GM23338 (cell line): ENCODE data around the gene SLC9C2. TPM values are rescaled to one million over a fixed set of nuclear protein-coding genes. Genes with fewer than 3 reads are reported as not detected.

ENCODE experiments used
- ATAC-seq: fragments of 200-7000 bp; cut with Tn5 transposase; 3 replicates; pipeline ENCODE4 v1.9.1; 2020
- DNase-seq: peaks from one replicate; pipeline ENCODE4 v3.0.0-alpha.2; 2015; ENCODE audit warnings: low spot score
- H2AFZ ChIP-seq: fragments of 200-600 bp; sonication (generic); 2 replicates; pipeline ENCODE4 v1.8.0; 2016; ENCODE audit warnings: antibody characterized with exemption, mild to moderate bottlenecking, moderate library complexity
- H3F3A ChIP-seq: fragments of 200-600 bp; sonication (generic); replicated peaks from 2 replicates; pipeline ENCODE4 v1.8.0; 2017; ENCODE audit warnings: antibody characterized with exemption, mixed run types, low read depth
- H3K27ac ChIP-seq: fragments of 200-600 bp; sonication (generic); 2 replicates; pipeline ENCODE4 v1.6.1; 2016; ENCODE audit warnings: low read depth
- H3K27me3 ChIP-seq: fragments of 200-600 bp; sonication (generic); 2 replicates; pipeline ENCODE4 v1.8.0; 2016; ENCODE audit warnings: mild to moderate bottlenecking, mixed run types, moderate library complexity; ENCODE audit not compliant: insufficient read depth
- H3K36me3 ChIP-seq: fragments of 200-600 bp; sonication (generic); 2 replicates; pipeline ENCODE4 v1.8.0; 2016; ENCODE audit warnings: mild to moderate bottlenecking; ENCODE audit not compliant: insufficient read depth
- H3K4me1 ChIP-seq: fragments of 200-600 bp; sonication (generic); 2 replicates; pipeline ENCODE4 v1.8.0; 2016; ENCODE audit warnings: mild to moderate bottlenecking, moderate library complexity; ENCODE audit not compliant: insufficient read depth
- H3K4me2 ChIP-seq: fragments of 200-600 bp; sonication (generic); 2 replicates; pipeline ENCODE4 v1.7.1; 2017; ENCODE audit warnings: mixed run types
- H3K4me3 ChIP-seq: fragments of 200-600 bp; sonication (generic); 2 replicates; pipeline ENCODE4 v1.6.1; 2016; ENCODE audit warnings: mixed run types
- H3K79me2 ChIP-seq: fragments of 200-600 bp; sonication (generic); replicated peaks from 2 replicates; pipeline ENCODE4 v1.8.0; 2017; ENCODE audit warnings: mild to moderate bottlenecking; ENCODE audit not compliant: insufficient read depth
- H3K9me2 ChIP-seq: fragments of 200-600 bp; sonication (generic); 2 replicates; pipeline ENCODE4 v1.8.0; 2017; ENCODE audit not compliant: insufficient read depth
- H4K20me1 ChIP-seq: fragments of 200-600 bp; sonication (generic); replicated peaks from 2 replicates; pipeline ENCODE4 v1.8.0; 2017; ENCODE audit warnings: mild to moderate bottlenecking; ENCODE audit not compliant: insufficient read depth
- H3K27ac Mint-ChIP-seq: 2 replicates; pipeline ENCODE4 v1.8.0; 2020; ENCODE audit warnings: inconsistent platforms, mild to moderate bottlenecking, moderate library complexity, mixed read lengths
- H3K27me3 Mint-ChIP-seq: 3 replicates; pipeline ENCODE4 v1.8.0; 2022; ENCODE audit warnings: low read depth, mild to moderate bottlenecking, moderate library complexity, mixed read lengths, inconsistent platforms; ENCODE audit not compliant: insufficient read depth, poor library complexity
- H3K36me3 Mint-ChIP-seq: 3 replicates; pipeline ENCODE4 v1.8.0; 2021; ENCODE audit warnings: low read depth, mild to moderate bottlenecking, inconsistent platforms, moderate library complexity, mixed read lengths
- H3K4me1 Mint-ChIP-seq: 3 replicates; pipeline ENCODE4 v1.8.0; 2020; ENCODE audit warnings: mild to moderate bottlenecking, inconsistent platforms, mixed read lengths
- H3K4me3 Mint-ChIP-seq: 3 replicates; pipeline ENCODE4 v1.8.0; 2021; ENCODE audit warnings: moderate library complexity, mild to moderate bottlenecking, inconsistent platforms, mixed read lengths
- H3K9me3 Mint-ChIP-seq: 3 replicates; pipeline ENCODE4 v1.8.0; 2020; ENCODE audit warnings: moderate library complexity, mild to moderate bottlenecking, inconsistent platforms, mixed read lengths
- CREB1 ChIP-seq: fragments of 250-450 bp; sonication (Bioruptor Pico); IDR thresholded peaks from 2 replicates; pipeline ENCODE4 v1.5.0; 2020; ENCODE audit warnings: low read depth, mild to moderate bottlenecking, moderate library complexity
- CTCF ChIP-seq, 2 experiments: fragments of 200-600 bp in 1 of 2; sonication (generic) in 1 of 2; conservative IDR thresholded peaks; 2 replicates each; pipeline versions ENCODE4 v1.5.1 to v1.6.1; 2016 to 2017; ENCODE audit warnings: antibody characterized with exemption in 2 of 2, low read depth in 2 of 2, mild to moderate bottlenecking in 2 of 2, moderate library complexity in 1 of 2
- ETS1 ChIP-seq: IDR thresholded peaks from 2 replicates; pipeline ENCODE4 v1.6.1; 2016; ENCODE audit warnings: antibody characterized with exemption
- EZH2 ChIP-seq: fragments of 200-600 bp; sonication (generic); IDR thresholded peaks from one replicate; pipeline ENCODE4 v1.8.0; 2017; ENCODE audit warnings: antibody characterized with exemption, mild to moderate bottlenecking, low read depth; ENCODE audit not compliant: unreplicated experiment
- EZH2phosphoT487 ChIP-seq: fragments of 200-600 bp; sonication (generic); IDR thresholded peaks from one replicate; pipeline ENCODE4 v1.8.1; 2018; ENCODE audit warnings: antibody characterized with exemption; ENCODE audit not compliant: unreplicated experiment
- JUNB ChIP-seq: IDR thresholded peaks from one replicate; pipeline ENCODE4 v1.6.1; 2016; ENCODE audit warnings: antibody characterized with exemption; ENCODE audit not compliant: unreplicated experiment
- NANOG ChIP-seq: IDR thresholded peaks from 2 replicates; pipeline ENCODE4 v1.6.1; 2016; ENCODE audit warnings: antibody characterized with exemption, borderline replicate concordance
- POLR2AphosphoS5 ChIP-seq: IDR thresholded peaks from 2 replicates; pipeline ENCODE4 v1.6.1; 2016; ENCODE audit warnings: antibody characterized with exemption, low read depth
- REST ChIP-seq: IDR thresholded peaks from one replicate; pipeline ENCODE4 v1.6.1; 2018; ENCODE audit warnings: antibody characterized with exemption; ENCODE audit not compliant: unreplicated experiment
- STAT1 ChIP-seq: IDR thresholded peaks from one replicate; pipeline ENCODE4 v1.6.1; 2016; ENCODE audit warnings: antibody characterized with exemption; ENCODE audit not compliant: unreplicated experiment
- ZNF114 ChIP-seq: fragments of 250-450 bp; sonication (Bioruptor Pico); IDR thresholded peaks from 2 replicates; pipeline ENCODE4 v1.5.0; 2020; ENCODE audit warnings: mild to moderate bottlenecking, moderate library complexity
- ZNF331 ChIP-seq: fragments of 250-450 bp; sonication (Bioruptor Pico); IDR thresholded peaks from 2 replicates; pipeline ENCODE4 v1.5.0; 2020; ENCODE audit warnings: low read depth, mild to moderate bottlenecking, moderate library complexity
- ZNF462 ChIP-seq: fragments of 250-450 bp; sonication (Bioruptor Pico); IDR thresholded peaks from 2 replicates; pipeline ENCODE4 v1.5.0; 2020; ENCODE audit warnings: mild to moderate bottlenecking, moderate library complexity
- polyA plus RNA-seq: library from polyadenylated mRNA; unstranded; fragments of >200 nt; fragmentation: Nextera tagmentation; extraction: Ambion mirVana; gene quantifications from 2 replicates; pipeline ENCODE4 v1.2.1, GENCODE V29; 2016
- total RNA-seq: library from RNA; depleted of rRNA; stranded (reverse); fragments of >200 nt; shearing (Covaris generic); gene quantifications from 2 replicates; pipeline ENCODE4 v1.2.3, GENCODE V29; 2014

Gene SLC9C2
- total and polyA plus RNA-seq, 2 experiments from 2014 or later, result not detected

- Mint-ChIP-seq H3K9me3 (peaks cover 3% of the 10 kb centered on the region; the same call in 2 of the 3 replicates), H3K27me3 (peaks cover 4% of the 10 kb centered on the region), H3K36me3 (no peaks in the 10 kb centered on the region), H3K4me1 (no peaks in the 10 kb centered on the region), H3K4me3 (no peak overlapping the region), H3K27ac (no peak overlapping the region)
- DNase-seq, result no peak
- Histone ChIP-seq H3K9me2 (no peaks in the 10 kb centered on the region), H2AFZ (no peak overlapping the region), H4K20me1 (no peaks in the 10 kb centered on the region), H3K36me3 (no peaks in the 10 kb centered on the region; the same call in 1 of the 2 replicates), H3K4me2 (no peak overlapping the region), H3F3A (no peaks in the 10 kb centered on the region), H3K27ac (no peak overlapping the region), H3K4me1 (no peaks in the 10 kb centered on the region), H3K79me2 (no peaks in the 10 kb centered on the region), H3K27me3 (no peaks in the 10 kb centered on the region), H3K4me3 (no peak overlapping the region)
- TF ChIP-seq CTCF (conservative IDR thresholded peaks at IDR 0.05; ENCODE audit: low read depth in 2 of 2) (no peak), EZH2 (no peak), ZNF462 (no peak), ETS1 (no peak), REST (no peak), JUNB (no peak), EZH2phosphoT487 (no peak), POLR2AphosphoS5 (no peak), NANOG (no peak), CREB1 (CRISPR knock-in tag) (no peak), STAT1 (no peak), ZNF331 (CRISPR knock-in tag) (no peak), ZNF114 (CRISPR knock-in tag) (no peak)
- no peak for ATAC-seq
These were observed 41.6 kb downstream of the SLC9C2 start for GRCh38 chr1:173561263-173561662.
